IPS-NIHi11 (cell line): ENCODE results near the gene AK8.

ENCODE experiments used
- DNase-seq: peaks from one replicate; pipeline ENCODE4 v3.0.0; 2012; ENCODE audit warnings: mixed read lengths, low spot score

The AK8 gene

DNA sequence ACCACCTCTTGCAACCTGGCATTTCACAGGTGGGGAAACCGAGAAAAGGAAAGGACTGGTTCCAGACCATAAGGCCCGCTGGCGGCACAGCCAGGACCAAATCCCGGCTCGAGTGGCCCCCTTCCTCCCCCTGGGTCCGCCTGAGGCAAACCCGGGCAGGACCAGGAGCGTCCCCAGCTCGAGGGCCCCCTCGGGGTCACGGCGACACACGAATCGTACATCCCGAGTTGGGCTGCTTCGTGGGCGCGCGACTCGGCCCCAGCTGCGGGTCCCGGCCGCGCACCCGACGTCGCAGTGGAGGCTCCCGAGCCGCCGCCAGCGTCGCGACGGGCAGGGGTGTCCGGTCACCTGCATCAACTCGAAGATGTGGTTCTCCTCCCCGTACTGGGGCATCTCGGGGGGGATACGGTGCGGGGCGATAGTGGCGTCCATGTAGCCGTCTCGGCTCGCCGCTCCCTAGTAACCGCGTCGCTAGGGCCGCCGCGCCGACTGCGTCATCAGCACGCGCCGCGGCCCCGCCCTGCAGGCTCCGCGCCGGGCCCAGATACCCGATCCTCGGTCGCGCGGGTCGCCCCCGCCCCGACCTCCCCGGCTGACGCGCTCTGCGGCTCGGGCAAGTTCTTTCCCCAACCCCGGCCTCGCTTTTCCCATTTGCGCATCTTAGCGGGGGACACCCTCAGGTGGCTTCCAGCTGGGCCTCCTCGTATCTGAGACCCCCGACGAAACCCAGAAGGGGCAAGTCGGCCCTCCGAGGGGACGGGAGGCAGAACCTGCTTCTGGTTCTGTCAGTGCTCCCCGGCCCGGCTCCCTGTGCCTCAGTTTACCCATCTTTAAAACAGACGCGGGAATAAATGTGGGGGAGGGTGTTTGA lies at the start of gene AK8:
Gene AK8 (minus strand): TSS at position 461 of the 871 bp plus-strand sequence. CDS start 29 bp downstream, at position 432.
- DNase-seq: peak; percentile 100

DNA sequence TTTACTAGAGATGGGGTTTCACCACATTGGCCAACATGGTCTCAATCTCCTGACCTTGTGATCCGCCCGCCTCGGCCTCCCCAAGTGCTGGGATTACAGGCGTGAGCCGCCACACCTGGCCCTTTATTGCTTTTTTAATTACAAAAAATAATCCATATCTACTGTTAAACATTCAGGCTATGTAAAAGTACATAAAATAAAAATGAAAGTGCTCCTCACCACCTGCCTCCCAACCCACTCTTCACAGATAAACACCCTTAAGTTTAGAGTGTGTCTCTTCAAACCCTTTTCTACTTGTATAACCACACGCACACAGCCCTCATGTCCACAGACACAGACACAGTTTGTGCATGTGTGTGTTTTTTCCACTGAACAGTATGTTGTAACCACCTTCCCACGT lies 49.6 kb upstream of the AK8 start:
- no peak for DNase-seq

GRCh38 chr9:132923346-132923902 lies 45.3 kb upstream of the AK8 start:
- no peak for DNase-seq

GRCh38 chr9:132919614-132920268 lies 41.7 kb upstream of the AK8 start:
- no peak for DNase-seq

DNA sequence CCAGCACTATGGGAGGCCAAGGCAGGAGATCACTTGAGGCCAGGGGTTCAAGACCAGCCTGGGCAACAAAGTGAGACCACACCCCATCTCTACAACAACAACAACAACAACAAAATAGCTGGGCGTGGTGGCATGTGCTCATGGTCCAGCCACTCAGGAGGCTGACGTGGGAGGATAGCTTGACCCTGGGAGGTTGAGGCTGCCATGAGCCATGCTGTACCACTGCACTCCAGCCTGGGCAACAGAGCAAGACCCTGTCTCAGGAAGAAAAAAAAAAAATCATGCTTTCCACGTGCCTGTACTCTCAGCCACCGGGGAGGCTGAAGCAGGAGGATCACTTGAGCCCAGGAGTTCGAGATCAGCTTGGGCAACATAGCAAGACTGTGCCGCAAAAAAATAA lies 36.8 kb upstream of the AK8 start:
- DNase-seq: no peak

DNA sequence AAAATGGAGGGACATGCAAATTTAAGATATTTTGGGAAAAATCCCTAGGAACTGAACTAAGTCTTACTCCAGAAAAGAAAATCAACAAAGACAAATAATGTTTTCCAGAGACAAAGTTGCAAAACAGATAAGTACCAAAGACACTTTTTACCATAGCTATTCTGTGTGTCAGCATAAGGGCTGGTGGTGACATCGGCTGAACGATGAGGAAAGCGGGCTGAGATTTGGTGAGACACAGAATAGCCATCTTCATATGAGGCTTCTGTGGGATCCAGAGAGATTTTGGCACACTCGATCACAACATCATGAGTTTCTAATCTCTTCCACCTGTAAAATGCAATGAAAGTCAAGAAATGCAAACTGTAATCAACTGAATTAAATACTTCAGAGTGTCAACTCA lies 34.0 kb upstream of the AK8 start:
- no peak for DNase-seq

DNA sequence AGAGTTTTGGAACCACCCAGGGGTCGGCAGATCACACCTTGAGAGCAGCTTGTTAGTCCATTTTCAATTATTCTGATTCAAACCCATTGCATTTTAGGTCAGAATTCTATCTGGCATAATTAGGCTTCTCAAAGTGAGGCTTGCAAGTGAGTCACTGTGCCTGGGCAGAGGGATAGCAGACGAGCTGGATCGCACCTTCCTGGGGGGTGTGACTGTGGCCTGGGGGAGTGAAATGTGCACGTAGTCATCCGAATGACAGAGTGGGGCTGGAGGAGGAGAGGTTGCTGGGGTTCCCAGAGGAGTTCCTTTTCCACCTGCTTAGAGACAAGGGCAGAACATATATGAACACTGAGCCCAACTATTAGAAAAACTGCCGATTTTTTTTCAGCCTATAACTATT lies 32.3 kb upstream of the AK8 start:
- no peak for DNase-seq

DNA sequence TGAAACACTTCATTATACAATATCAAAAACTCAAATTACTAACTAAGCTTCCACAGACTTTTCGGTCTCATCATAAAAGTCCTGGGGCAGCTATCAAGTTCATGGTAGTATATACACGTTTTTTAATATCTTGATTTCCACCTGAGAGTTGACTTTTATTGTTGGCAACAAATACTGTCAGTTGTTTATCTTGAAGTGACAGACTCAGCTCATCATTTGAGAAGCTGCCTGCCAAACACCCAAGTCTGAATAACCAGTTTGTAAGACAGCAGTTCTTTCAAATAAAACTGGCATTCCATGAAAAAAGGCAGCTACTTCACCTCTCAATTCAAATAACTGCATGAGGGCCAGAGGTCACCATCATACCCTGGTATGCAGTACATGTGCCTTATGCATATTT lies 31.2 kb upstream of the AK8 start:
- DNase-seq: no peak

DNA sequence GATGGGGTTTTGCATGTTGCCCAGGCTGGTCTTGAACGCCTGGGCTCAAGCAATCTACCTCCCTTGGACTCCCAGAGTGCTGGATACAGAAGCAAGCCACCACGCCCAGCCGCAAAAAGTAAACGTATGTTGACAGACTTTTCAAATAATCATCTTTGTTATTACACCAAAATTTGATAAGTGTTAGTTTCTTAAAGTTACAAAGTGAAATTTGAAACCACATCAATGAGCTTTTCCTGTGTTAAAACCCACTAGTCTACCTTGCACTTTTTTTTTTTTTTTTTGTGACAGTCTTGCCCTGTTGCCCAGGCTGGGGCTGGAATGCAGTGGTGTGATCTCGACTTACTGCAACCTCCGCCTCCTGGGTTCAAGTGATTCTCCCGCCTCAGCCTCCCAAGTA lies 30.6 kb upstream of the AK8 start:
- no peak for DNase-seq

DNA sequence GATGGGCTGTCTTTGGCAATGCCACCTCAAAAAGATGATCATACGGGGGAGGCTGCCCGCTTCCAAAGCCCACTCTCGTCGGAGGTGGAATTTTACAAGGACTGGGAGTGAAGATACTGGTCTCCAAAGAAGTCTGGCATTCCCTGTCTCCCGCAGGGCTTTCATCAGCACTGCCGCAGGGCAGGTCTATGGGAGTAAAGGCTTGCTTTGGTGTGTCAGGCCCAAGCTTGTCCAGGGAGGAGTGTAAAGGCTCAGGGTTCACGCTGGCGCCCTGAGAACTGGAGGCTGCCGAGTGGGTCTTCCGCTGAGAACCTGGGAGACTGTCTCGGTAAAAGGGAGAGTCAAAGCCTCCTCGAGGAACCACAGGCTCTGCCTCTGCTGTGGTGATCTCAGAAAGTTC lies 27.6 kb upstream of the AK8 start:
- no peak for DNase-seq

DNA sequence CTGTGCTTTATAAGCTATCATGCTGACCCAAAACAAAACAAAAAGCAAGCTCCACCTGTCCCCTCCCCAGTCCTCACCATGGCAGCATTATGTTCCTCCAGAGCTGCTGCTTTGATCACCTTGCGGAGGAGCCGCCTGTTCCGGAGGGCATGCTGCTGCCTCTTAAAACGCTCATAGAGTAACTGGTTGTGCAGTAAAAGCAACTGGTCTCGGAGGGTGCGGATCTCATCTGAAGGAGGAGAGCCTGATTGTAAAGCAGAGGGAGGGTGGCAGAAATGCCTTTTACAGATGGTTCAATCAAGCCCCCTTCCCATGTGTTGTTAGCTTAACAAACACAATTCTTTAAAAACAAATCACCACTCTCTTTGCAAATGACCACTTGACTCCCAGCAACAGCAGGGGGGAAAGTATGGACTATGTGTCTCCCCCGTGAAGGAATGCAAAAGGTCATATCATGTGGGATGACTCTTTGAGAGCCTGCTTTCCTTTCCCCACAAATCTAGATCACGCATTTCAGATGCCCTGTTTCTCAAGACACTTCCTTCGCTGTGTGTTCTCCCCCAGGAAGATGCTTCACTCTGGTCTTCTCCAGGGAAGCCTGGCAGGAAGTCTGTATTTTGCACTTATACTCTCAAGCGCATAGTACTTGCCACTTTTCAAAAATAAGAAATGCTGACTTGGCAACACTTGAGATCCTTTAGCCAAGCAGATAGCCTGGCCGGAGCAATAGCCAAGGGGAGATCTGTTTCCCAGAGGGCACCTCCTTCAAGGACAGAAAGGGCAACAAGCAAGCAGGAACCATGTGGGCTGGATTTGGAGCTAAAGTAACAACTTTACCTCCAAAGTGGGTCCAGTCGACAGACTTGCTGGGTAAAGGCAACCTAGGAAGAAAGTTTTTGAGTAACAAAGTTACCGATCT lies 25.7 kb upstream of the AK8 start:
- no peak for DNase-seq

GRCh38 chr9:132901858-132902831 lies 24.1 kb upstream of the AK8 start:
- DNase-seq: peak; percentile 86

DNA sequence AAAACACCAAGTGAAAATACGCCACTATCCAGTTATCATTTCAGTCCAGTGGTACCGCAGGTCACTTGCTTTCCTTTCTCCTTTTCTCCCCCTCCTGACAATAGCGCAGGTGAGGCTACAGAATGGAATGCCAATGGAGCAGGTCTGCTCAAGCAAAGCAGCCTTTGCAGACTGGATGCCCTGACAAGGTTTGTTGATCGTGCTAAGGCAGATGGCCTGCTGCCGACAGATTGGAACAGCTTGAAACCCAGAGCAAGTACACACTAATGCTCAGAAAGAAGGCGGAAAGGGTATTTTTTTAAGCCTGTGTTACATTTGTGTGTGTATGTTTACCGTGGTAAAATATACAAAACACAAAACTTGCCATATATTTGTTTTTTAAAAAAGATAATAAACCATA lies 20.0 kb upstream of the AK8 start:
- no peak for DNase-seq

DNA sequence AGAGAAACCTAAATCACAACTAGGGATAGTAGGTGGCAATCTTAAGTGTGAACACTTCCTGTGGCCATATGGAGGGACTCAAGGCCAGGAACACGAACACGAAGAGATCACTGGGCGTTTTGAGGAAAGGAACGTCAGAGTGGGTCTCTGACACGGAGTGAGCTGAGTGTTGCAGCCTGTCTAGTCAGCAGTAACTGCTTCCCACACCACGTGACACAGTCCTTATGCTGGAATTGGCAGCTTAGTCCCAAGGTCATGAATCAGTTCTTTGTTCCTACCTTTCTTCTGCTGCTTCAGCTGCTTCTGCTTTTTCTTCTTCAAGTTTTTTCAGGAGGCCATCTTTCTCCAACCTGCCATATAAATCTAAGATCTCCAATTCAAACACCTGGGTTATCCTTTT lies 18.8 kb upstream of the AK8 start:
- no peak for DNase-seq

DNA sequence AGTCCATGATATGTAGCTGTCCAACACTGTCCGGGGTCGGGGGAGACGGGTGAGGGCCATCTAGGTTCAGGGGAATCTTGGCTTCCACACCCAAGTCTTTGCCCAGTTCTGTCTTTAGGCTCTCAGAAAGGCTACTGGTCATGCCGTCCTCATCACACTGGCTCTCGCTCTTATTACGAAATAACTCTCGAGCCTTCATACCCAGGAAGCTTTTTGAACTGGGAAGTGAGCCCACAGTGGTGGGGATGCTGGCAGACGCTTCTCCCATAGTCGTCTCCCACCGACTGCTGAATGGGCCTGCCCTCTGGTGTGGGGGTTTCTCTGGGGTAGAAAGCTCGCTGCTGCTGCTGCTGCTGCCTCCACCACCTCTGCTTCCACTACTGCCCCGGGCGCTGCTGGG lies 18.2 kb upstream of the AK8 start:
- DNase-seq: no peak

GRCh38 chr9:132894862-132895835 lies 17.1 kb upstream of the AK8 start:
- no peak for DNase-seq

DNA sequence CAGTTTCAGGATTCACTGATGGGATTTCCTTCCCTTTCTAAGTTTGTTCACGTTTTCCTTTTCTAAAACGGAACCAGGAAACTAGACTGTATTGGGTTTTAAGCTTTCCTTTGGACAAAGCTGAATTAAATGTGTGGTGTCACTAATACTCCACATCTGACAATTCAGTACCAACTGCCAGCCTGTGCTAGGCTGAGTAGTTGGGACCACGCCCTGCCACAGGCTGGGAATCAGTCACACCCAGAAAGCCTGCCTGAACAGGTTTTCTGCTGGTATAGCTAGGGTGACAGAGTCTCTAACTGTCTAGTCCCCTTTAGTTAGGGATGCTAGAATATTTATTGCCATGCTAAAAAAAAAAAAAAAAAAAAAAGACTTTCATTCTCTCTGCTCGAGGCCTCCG lies 16.3 kb upstream of the AK8 start:
- no peak for DNase-seq

- DNase-seq: no peak
Observed at GRCh38 chr9:132892400-132892799, 14.3 kb upstream of the AK8 start.

DNA sequence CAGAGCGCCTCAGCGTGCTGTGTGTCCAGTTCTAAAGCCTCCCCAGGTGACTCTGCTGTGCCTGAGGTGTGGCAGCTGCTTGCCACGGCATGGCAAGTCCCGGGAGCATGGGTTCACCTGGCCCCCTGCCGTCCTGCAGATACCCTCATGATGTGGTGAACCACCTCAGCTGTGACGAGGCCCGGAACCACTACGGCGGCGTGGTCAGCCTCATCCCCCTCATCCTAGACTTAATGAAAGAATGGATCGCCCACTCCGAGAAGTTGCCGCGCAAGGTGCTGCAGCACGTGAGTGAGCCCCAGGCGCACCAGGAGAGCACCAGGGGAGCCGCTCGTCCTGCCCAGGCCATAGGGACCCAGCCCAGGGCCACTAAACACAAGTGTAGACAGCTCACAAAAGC lies 10.1 kb upstream of the AK8 start:
- DNase-seq: no peak
